Testis (tissue), 3 donors: ENCODE measurements around the gene RGS17. TPM values are rescaled to one million over a fixed set of nuclear protein-coding genes. Genes with fewer than 3 reads are reported as not detected.

ENCODE experiments used
- DNase-seq: peaks from one replicate; pipeline ENCODE4 v3.0.0-alpha.2; 2019
- H3K27ac ChIP-seq, 2 donors: fragments of 200-600 bp; sonication (generic); one replicate each; pipeline ENCODE4 v1.5.1; 2019
- H3K27me3 ChIP-seq: fragments of 200-600 bp; sonication (generic); one replicate; pipeline ENCODE4 v1.5.1; 2019
- H3K36me3 ChIP-seq: fragments of 200-600 bp; sonication (generic); one replicate; pipeline ENCODE4 v1.5.1; 2017; ENCODE audit warnings: low read depth; ENCODE audit errors: missing control alignments
- H3K4me1 ChIP-seq: fragments of 200-600 bp; sonication (generic); one replicate; pipeline ENCODE4 v1.5.1; 2019
- H3K4me3 ChIP-seq, 2 donors: fragments of 200-600 bp; sonication (generic); one replicate each; pipeline ENCODE4 v1.5.1; 2017 to 2019
- H3K9me3 ChIP-seq: fragments of 200-600 bp; sonication (generic); one replicate; pipeline ENCODE4 v1.5.1; 2017
- CTCF ChIP-seq, 3 experiments: fragments of 450-650 bp in 2 of 3; fragments of 200-600 bp in 1 of 3; sonication (generic) in 1 of 3; IDR thresholded peaks; one replicate each; pipeline ENCODE4 v1.5.1; 2016 to 2019; ENCODE audit warnings: antibody characterized with exemption in 3 of 3, mild to moderate bottlenecking in 2 of 3, moderate library complexity in 1 of 3
- POLR2A ChIP-seq: fragments of 450-650 bp; IDR thresholded peaks from one replicate; pipeline ENCODE4 v1.6.1; 2017; ENCODE audit warnings: antibody characterized with exemption, mild to moderate bottlenecking, moderate library complexity
- WGBS, 2 donors: methylation state at CpG; one replicate each; pipeline ENCODE4 v1.1.5; 2018; 5-methylcytosine and 5-hydroxymethylcytosine counted together
- intact Hi-C: fragments of 100-400 bp; cut with DNase I; formaldehyde crosslinking; loops from one replicate; pipeline ENCODE4 v1.15.1; 2023; ENCODE audit warnings: low total_unique reads
- polyA plus RNA-seq: library from polyadenylated mRNA; stranded (reverse); fragments of 350-450 nt; fragmentation: Illumina TruSeq; extraction: RNeasy Lipid Tissue Mini Kit (QIAGEN cat#74804); gene quantifications from one replicate; pipeline ENCODE4 v1.2.3, GENCODE V29; 2014; ENCODE audit warnings: low read depth, low replicate concordance; ENCODE audit not compliant: insufficient read depth
- total RNA-seq, 2 donors: library from RNA; depleted of rRNA; stranded (reverse); fragments of >200 nt; gene quantifications; one replicate each; pipeline ENCODE4 v1.2.3, GENCODE V29; 2016

Gene RGS17
- total and polyA plus RNA-seq, 3 donors from 2014 or later = 0.65 to 4.5 (median 3.1) TPM

GRCh38 chr6:153130515-153131036, 506 bp downstream of the RGS17 start:
- H3K9me3 ChIP-seq = no peaks in the 10 kb centered on the region
- H3K27ac ChIP-seq = peak overlapping the region; percentile 3 to 36
- H3K4me1 ChIP-seq = peaks cover 9% of the 10 kb centered on the region
- peak overlapping the region; percentile 69 for H3K4me3 ChIP-seq
- no peaks in the 10 kb centered on the region for H3K27me3 ChIP-seq
- 0 to 1% methylated on average over 17 to 38 of the region's 54 CpGs for WGBS, 2 donors
- H3K36me3 ChIP-seq = no peaks in the 10 kb centered on the region
- no peak for TF ChIP-seq POLR2A
- TF ChIP-seq CTCF (IDR thresholded peaks at IDR 0.05) = no peak
- intact Hi-C loops = no loop called here
- no peak for DNase-seq

GRCh38 chr6:153129873-153130514, 1.1 kb downstream of the RGS17 start:
- no peaks in the 10 kb centered on the region for H3K9me3 ChIP-seq
- peak overlapping the region; percentile 69 for H3K4me3 ChIP-seq
- TF ChIP-seq CTCF (IDR thresholded peaks at IDR 0.05) = no peak
- no peak for TF ChIP-seq POLR2A
- no peaks in the 10 kb centered on the region for H3K36me3 ChIP-seq
- no peak for DNase-seq
- intact Hi-C loops = no loop called here
- WGBS, 2 donors = 1 to 3% methylated on average over 29 to 52 of the region's 53 CpGs
- H3K4me1 ChIP-seq = peaks cover 6% of the 10 kb centered on the region
- peak overlapping the region in 1 of 2 donors; percentile 3 for H3K27ac ChIP-seq
- no peaks in the 10 kb centered on the region for H3K27me3 ChIP-seq

GRCh38 chr6:153126218-153126617, 4.9 kb downstream of the RGS17 start:
- no peak overlapping the region for H3K4me3 ChIP-seq
- H3K27ac ChIP-seq = no peak overlapping the region
- TF ChIP-seq CTCF (IDR thresholded peaks at IDR 0.05) (no peak), POLR2A (no peak)
- H3K4me1 ChIP-seq = no peaks in the 10 kb centered on the region
- WGBS, 2 donors = 86 to 93% methylated on average over 3 of the region's 3 CpGs
- H3K27me3 ChIP-seq = no peaks in the 10 kb centered on the region
- no peaks in the 10 kb centered on the region for H3K36me3 ChIP-seq
- no peaks in the 10 kb centered on the region for H3K9me3 ChIP-seq
- intact Hi-C loops = no loop called here
- no peak for DNase-seq

DNA sequence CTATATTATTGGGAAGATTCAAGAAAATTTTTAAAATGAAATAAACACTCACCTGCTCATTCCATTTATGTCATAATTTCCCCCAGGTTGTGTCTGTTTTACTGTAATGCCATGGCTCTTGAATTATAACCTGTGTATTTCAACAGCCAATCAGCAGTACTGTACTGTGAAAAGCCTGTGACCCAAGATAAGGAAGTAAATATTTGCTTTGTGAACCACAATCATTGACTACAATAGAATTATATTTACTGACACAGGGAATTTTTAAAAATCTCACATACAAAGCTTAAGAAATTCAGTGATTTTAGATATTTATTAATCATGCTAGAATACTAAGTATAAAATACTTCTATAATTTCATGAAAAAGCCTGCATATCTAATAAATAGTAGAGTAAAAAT, 6.0 kb downstream of the RGS17 start:
- H3K9me3 ChIP-seq = no peaks in the 10 kb centered on the region
- no peak overlapping the region for H3K27ac ChIP-seq
- H3K4me1 ChIP-seq = no peaks in the 10 kb centered on the region
- H3K27me3 ChIP-seq = no peaks in the 10 kb centered on the region
- intact Hi-C loops = no loop called here
- TF ChIP-seq POLR2A = no peak
- DNase-seq = no peak
- no peak overlapping the region for H3K4me3 ChIP-seq
- no peaks in the 10 kb centered on the region for H3K36me3 ChIP-seq

DNA sequence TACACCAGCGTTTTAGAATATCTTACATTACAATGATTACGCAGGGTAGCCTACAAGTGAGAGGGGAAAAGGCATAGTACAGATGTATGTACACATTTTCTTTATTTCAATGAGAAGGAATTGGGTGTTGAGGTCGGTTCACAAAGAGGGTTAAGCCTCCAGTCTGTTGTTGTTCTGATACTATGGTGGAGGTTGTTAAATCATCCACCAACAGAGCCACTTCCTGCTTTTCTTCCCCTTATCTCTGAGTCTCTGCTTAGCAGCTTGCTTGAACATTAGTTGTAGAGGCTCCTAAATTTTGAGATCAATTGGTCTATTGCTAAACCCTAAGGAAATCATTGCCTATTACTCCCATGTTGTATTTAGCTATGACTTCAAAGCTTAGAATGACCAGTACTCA, 7.3 kb downstream of the RGS17 start:
- Histone ChIP-seq H3K4me3 (no peak overlapping the region), H3K27ac (no peak overlapping the region), H3K4me1 (no peaks in the 10 kb centered on the region), H3K36me3 (no peaks in the 10 kb centered on the region), H3K9me3 (no peaks in the 10 kb centered on the region), H3K27me3 (no peaks in the 10 kb centered on the region)
- intact Hi-C loops = no loop called here
- no peak for DNase-seq
- TF ChIP-seq POLR2A = no peak
- TF ChIP-seq CTCF (IDR thresholded peaks at IDR 0.05) = no peak
- WGBS, 2 donors = 85 to 86% methylated on average over 3 of the region's 3 CpGs
